ENCODE data around the gene TMEM127. TPM values are rescaled to one million over a fixed set of nuclear protein-coding genes. Genes with fewer than 3 reads are reported as not detected.
A peak's percentile ranks its signal among the peaks of the same experiment; 100 is the strongest.

The TMEM127 gene
- total RNA-seq, 4 donors from 2014 or later = 27.1 to 38.8 (median 30.9) TPM

DNA sequence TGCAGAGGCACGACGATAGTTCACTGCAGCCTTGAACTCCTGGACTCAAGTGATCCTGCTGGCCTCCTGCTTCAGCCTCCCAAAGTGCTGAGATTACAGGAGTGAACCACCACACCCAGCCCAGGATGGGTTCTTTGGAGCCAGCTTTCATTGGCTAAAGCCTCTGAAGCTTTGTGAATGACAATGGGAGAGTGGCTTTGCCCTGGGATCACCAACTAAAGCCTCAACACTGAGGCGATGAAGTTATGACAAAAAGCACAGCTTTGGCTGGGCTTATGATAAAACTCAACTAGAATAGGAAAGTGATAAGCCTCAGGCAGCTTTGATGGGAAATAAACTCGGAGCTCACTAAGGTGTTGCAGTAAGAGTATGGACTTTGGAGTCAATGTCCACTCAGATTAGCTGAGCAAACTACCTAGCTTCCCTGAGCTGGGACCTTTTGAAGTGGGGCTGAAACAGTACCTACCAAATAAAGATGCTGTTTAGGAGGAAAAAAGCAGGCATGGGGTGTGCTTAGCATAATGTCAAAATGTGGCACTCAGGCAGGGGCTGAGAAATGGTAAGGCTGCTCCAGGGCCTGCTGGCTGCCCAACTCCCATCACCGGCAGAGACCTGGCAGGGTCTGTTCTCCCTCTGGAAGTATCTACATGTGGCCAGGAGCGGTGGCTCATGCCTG lies 4.3 kb downstream of the TMEM127 start:
- DNase-seq (no peak), ATAC-seq (no peak)
- Histone ChIP-seq H3K4me1 (peaks cover 81 to 84% of the 10 kb centered on the region in 2 donors), H3K4me3 (no peak overlapping the region), H3K27me3 (no peaks in the 10 kb centered on the region), H3K9me3 (no peaks in the 10 kb centered on the region), H3K27ac (peak overlapping the region; percentile 94 to 99 (median 96)), H3K36me3 (peaks cover 0 to 5% of the 10 kb centered on the region in 2 donors)
- intact Hi-C loops (cut with DNase I; ENCODE audit: low total_unique reads) = loop anchor here (2.0 to 10.0 kb wide), 3 partner anchors 73 to 237 kb away; partner anchors contain the start of genes DUSP2 and NCAPH
- in situ Hi-C loops (cut with MboI; ENCODE audit: low sequenced_read_pairs in 4 of 4) = loop anchor here in 2 of 4 donors (5.0 to 25.0 kb wide), 3 partner anchors 59 to 249 kb away; partner anchors contain the start of genes ASTL (in 1 of the 2) and DUSP2 (in 1 of the 2)
- TF ChIP-seq, protein P1, sequence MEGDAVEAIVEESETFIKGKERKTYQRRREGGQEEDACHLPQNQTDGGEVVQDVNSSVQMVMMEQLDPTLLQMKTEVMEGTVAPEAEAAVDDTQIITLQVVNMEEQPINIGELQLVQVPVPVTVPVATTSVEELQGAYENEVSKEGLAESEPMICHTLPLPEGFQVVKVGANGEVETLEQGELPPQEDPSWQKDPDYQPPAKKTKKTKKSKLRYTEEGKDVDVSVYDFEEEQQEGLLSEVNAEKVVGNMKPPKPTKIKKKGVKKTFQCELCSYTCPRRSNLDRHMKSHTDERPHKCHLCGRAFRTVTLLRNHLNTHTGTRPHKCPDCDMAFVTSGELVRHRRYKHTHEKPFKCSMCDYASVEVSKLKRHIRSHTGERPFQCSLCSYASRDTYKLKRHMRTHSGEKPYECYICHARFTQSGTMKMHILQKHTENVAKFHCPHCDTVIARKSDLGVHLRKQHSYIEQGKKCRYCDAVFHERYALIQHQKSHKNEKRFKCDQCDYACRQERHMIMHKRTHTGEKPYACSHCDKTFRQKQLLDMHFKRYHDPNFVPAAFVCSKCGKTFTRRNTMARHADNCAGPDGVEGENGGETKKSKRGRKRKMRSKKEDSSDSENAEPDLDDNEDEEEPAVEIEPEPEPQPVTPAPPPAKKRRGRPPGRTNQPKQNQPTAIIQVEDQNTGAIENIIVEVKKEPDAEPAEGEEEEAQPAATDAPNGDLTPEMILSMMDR (IDR thresholded peaks at IDR 0.05 in 4 of 5, conservative IDR thresholded peaks at IDR 0.05 in 1 of 5) = no peak
- no peak for TF ChIP-seq POLR2A (IDR thresholded peaks at IDR 0.05)

- H3K27me3 ChIP-seq = no peaks in the 10 kb centered on the region
- ATAC-seq (peak; percentile 82 to 83), DNase-seq (peak; percentile 91)
- H3K4me1 ChIP-seq = peaks cover 89 to 93% of the 10 kb centered on the region in 2 donors
- peak overlapping the region in 3 of 4 donors; percentile 17 to 40 (median 25) for H3K4me3 ChIP-seq
- TF ChIP-seq, protein P1 (IDR thresholded peaks at IDR 0.05 in 4 of 5, conservative IDR thresholded peaks at IDR 0.05 in 1 of 5) = peak in 4 of 5 experiments; percentile 38 to 53 (median 42)
- TF ChIP-seq POLR2A (IDR thresholded peaks at IDR 0.05) = peak; percentile 30 to 68
- in situ Hi-C loops (cut with MboI; ENCODE audit: low sequenced_read_pairs in 4 of 4) = loop anchor here in 2 of 4 donors (5.0 to 25.0 kb wide), 3 partner anchors 58 to 248 kb away; partner anchors contain the start of genes ASTL (in 1 of the 2) and DUSP2 (in 1 of the 2)
- no peaks in the 10 kb centered on the region for H3K9me3 ChIP-seq
- H3K36me3 ChIP-seq = peaks cover 0 to 5% of the 10 kb centered on the region in 2 donors
- intact Hi-C loops (cut with DNase I; ENCODE audit: low total_unique reads) = loop anchor here (1.0 to 10.0 kb wide), 5 partner anchors 52 to 236 kb away; partner anchors contain the start of genes DUSP2, NCAPH and STARD7
- peak overlapping the region; percentile 94 to 99 (median 96) for H3K27ac ChIP-seq
Observed at GRCh38 chr2:96260387-96261260, 5.2 kb downstream of the TMEM127 start.

GRCh38 chr2:96259497-96259921 lies 6.3 kb downstream of the TMEM127 start:
- in situ Hi-C loops (cut with MboI; ENCODE audit: low sequenced_read_pairs in 4 of 4) (loop anchor here in 2 of 4 donors (10.0 to 25.0 kb wide), 3 partner anchors 55 to 247 kb away; partner anchors contain the start of genes ASTL (in 1 of the 2), DUSP2 (in 1 of the 2) and STARD7 (in 1 of the 2)), intact Hi-C loops (cut with DNase I; ENCODE audit: low total_unique reads) (loop anchor here (10.0 kb wide), 1 partner anchor 375 kb away; the partner anchor contains the start of gene KANSL3)
- no peaks in the 10 kb centered on the region for H3K9me3 ChIP-seq
- peaks cover 96 to 99% of the 10 kb centered on the region in 2 donors for H3K4me1 ChIP-seq
- H3K27me3 ChIP-seq = no peaks in the 10 kb centered on the region
- H3K36me3 ChIP-seq = peaks cover 0 to 10% of the 10 kb centered on the region in 2 donors
- ATAC-seq = peak; percentile 9 to 19
- peak overlapping the region in 2 of 4 donors; percentile 17 to 40 for H3K4me3 ChIP-seq
- H3K27ac ChIP-seq = peak overlapping the region; percentile 94 to 99 (median 96)
- DNase-seq = peak; percentile 66 to 80
- TF ChIP-seq POLR2A (IDR thresholded peaks at IDR 0.05) = peak in 1 of 2 donors; percentile 18
- TF ChIP-seq, protein P1 (IDR thresholded peaks at IDR 0.05 in 4 of 5, conservative IDR thresholded peaks at IDR 0.05 in 1 of 5) = no peak

Data from gastrocnemius medialis (tissue), 4 donors.